Body of pancreas (tissue), 4 donors: ENCODE data around the gene RARB. TPM values are rescaled to one million over a fixed set of nuclear protein-coding genes. Genes with fewer than 3 reads are reported as not detected.

Source experiments
- ATAC-seq: fragments of 150-250 bp; one replicate; pipeline ENCODE4 v1.9.1; 2016
- DNase-seq, 4 donors: peaks; one replicate each; pipeline ENCODE4 v3.0.0-alpha.2; 2019
- H3K27ac ChIP-seq, 4 donors: fragments of 200-600 bp; sonication (generic); 1 replicate in 3 of 4; 2 replicates in 1 of 4; pipeline versions ENCODE4 v1.5.1 to v1.6.1; 2016 to 2019; ENCODE audit warnings: mild to moderate bottlenecking in 1 of 4, mixed read lengths in 1 of 4, moderate library complexity in 1 of 4
- H3K27me3 ChIP-seq, 2 donors: fragments of 200-600 bp; sonication (generic); one replicate each; pipeline ENCODE4 v1.6.0; 2016; ENCODE audit warnings: mild to moderate bottlenecking in 1 of 2
- H3K36me3 ChIP-seq, 2 donors: fragments of 200-600 bp; sonication (generic); replicated peaks in 1 of 2; 2 replicates each; pipeline ENCODE4 v1.5.1; 2016; ENCODE audit warnings: low read depth in 2 of 2; ENCODE audit not compliant: insufficient read depth in 1 of 2
- H3K4me1 ChIP-seq: fragments of 200-600 bp; sonication (generic); one replicate; pipeline ENCODE4 v1.6.0; 2016
- H3K4me3 ChIP-seq, 2 donors: fragments of 200-600 bp; sonication (generic); 1 replicate in 1 of 2; 2 replicates in 1 of 2; pipeline ENCODE4 v1.5.1; 2016 to 2019
- H3K9me3 ChIP-seq, 3 donors: fragments of 200-600 bp; sonication (generic); 1 replicate in 2 of 3; 2 replicates in 1 of 3; pipeline ENCODE4 v1.5.1; 2016
- POLR2A ChIP-seq, 3 donors: fragments of 450-650 bp; IDR thresholded peaks; one replicate each; pipeline ENCODE4 v1.6.1; 2016; ENCODE audit warnings: antibody characterized with exemption in 3 of 3, mild to moderate bottlenecking in 2 of 3
- whole genome bisulfite sequencing, 2 donors: methylation state at CpG; one replicate each; pipeline ENCODE4 v1.1.5; 2017; 5-methylcytosine and 5-hydroxymethylcytosine counted together
- intact Hi-C: fragments of 100-400 bp; cut with DNase I; formaldehyde crosslinking; loops from one replicate; pipeline ENCODE4 v1.15.1; 2023
- total RNA-seq, 2 donors: library from RNA; depleted of rRNA; stranded (reverse); fragments of >200 nt; gene quantifications; one replicate each; pipeline ENCODE4 v1.1.0, GENCODE V29; 2016
- TF ChIP-seq, protein P1 (sequence below), 7 experiments: fragments of 450-650 bp in 4 of 7; fragments of 200-600 bp in 3 of 7; sonication (generic) in 3 of 7; IDR thresholded peaks; one replicate each; pipeline ENCODE4 v1.5.1; 2016 to 2019; ENCODE audit warnings: antibody characterized with exemption in 7 of 7

RARB gene
- total RNA-seq, 2 donors from 2014 or later = 1.8 to 3.0 TPM

DNA sequence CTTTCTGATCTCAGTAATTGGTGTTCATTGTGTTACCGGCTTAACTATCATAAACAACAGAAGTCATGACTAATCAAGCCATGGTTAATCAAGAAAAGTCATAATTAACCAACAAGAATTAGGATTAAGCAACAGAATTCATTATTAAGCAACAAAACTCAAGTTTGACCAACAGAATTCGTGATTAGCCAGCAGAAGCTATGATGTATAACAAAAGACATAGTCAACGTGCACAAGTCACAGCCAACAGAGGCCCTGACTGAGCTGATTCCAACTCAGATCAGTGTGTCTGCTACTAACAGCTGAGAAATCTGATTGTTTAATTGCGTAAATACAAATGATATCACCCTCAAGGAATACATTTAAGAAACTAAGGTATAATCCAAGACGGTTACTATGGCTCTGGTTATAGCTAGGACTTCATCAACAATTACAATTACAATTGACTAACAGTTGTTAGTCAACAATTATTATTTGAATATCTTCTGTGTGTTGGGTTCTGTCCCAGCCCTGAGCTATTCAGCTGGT lies 67.7 kb downstream of the RARB start:
- Histone ChIP-seq H3K27ac (no peak overlapping the region), H3K4me3 (no peak overlapping the region), H3K4me1 (no peaks in the 10 kb centered on the region), H3K27me3 (no peaks in the 10 kb centered on the region), H3K9me3 (peaks cover 0 to 4% (median 0%) of the 10 kb centered on the region in 3 donors), H3K36me3 (no peaks in the 10 kb centered on the region)
- intact Hi-C loops = no loop called here
- ATAC-seq = no peak
- DNase-seq = no peak
- TF ChIP-seq, protein P1, sequence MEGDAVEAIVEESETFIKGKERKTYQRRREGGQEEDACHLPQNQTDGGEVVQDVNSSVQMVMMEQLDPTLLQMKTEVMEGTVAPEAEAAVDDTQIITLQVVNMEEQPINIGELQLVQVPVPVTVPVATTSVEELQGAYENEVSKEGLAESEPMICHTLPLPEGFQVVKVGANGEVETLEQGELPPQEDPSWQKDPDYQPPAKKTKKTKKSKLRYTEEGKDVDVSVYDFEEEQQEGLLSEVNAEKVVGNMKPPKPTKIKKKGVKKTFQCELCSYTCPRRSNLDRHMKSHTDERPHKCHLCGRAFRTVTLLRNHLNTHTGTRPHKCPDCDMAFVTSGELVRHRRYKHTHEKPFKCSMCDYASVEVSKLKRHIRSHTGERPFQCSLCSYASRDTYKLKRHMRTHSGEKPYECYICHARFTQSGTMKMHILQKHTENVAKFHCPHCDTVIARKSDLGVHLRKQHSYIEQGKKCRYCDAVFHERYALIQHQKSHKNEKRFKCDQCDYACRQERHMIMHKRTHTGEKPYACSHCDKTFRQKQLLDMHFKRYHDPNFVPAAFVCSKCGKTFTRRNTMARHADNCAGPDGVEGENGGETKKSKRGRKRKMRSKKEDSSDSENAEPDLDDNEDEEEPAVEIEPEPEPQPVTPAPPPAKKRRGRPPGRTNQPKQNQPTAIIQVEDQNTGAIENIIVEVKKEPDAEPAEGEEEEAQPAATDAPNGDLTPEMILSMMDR (IDR thresholded peaks at IDR 0.05) = no peak
- WGBS, 2 donors = 77 to 79% methylated on average over 5 of the region's 5 CpGs

DNA sequence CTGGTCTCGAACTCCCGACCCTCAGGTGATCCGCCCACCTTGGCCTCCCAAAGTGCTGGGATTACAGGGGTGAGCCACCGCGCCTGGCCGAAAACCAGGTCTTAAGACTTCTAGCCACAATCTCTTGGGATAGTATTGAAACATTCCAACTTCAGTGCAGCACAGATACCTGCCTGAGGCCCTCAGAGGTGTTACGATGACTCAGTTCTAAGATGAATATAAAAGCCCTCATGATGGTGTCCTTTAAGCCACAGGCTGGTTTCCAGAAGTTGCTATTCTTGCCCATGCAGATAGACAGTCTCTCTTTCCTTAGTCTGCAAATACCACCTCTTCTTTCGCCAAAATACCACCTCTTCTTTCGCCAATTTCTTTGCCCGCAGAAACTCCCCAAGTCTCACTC lies 69.0 kb downstream of the RARB start:
- Histone ChIP-seq H3K9me3 (peaks cover 0 to 4% (median 0%) of the 10 kb centered on the region in 3 donors), H3K27ac (no peak overlapping the region), H3K27me3 (no peaks in the 10 kb centered on the region), H3K4me1 (no peaks in the 10 kb centered on the region), H3K36me3 (no peaks in the 10 kb centered on the region), H3K4me3 (no peak overlapping the region)
- intact Hi-C loops = no loop called here
- ATAC-seq = no peak
- no peak for DNase-seq
- WGBS, 2 donors = 83 to 85% methylated on average over 10 of the region's 10 CpGs
- no peak for TF ChIP-seq POLR2A (IDR thresholded peaks at IDR 0.05)

- Histone ChIP-seq H3K4me1 (no peaks in the 10 kb centered on the region), H3K4me3 (no peak overlapping the region), H3K36me3 (no peaks in the 10 kb centered on the region), H3K9me3 (no peaks in the 10 kb centered on the region), H3K27ac (no peak overlapping the region), H3K27me3 (no peaks in the 10 kb centered on the region)
- WGBS, 2 donors = 56 to 59% methylated on average over 5 of the region's 5 CpGs
- intact Hi-C loops = no loop called here
- TF ChIP-seq, protein P1 (IDR thresholded peaks at IDR 0.05) = no peak
- DNase-seq = no peak
- no peak for ATAC-seq
Measured at GRCh38 chr3:25500706-25501210, 72.7 kb downstream of the RARB start.

DNA sequence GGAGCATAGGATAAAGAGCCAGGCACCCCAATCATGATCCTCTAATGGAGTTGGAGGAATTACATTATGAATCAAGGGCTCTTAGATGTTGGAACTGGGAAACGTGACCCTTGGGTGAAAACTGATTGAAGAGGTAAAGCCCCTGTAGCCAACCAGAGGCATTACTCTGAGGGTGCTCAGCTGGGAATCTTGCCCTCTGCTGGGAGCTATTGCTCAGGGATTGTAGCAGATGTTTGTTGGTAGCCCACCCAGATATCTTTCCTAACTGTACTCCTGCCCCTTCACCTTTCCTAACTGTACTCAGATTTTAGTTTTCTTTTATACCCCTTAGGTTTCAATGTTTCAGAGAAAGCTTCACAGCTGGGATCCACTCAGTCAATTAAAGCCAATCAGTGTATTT lies 74.2 kb downstream of the RARB start:
- Histone ChIP-seq H3K4me3 (no peak overlapping the region), H3K4me1 (no peaks in the 10 kb centered on the region), H3K9me3 (no peaks in the 10 kb centered on the region), H3K27me3 (no peaks in the 10 kb centered on the region), H3K36me3 (no peaks in the 10 kb centered on the region), H3K27ac (no peak overlapping the region)
- ATAC-seq = no peak
- DNase-seq = no peak
- whole genome bisulfite sequencing, 2 donors = 46 to 52% methylated on average over 1 of the region's 1 CpG
- intact Hi-C loops = no loop called here
- no peak for TF ChIP-seq POLR2A (IDR thresholded peaks at IDR 0.05)
- TF ChIP-seq, protein P1 (IDR thresholded peaks at IDR 0.05) = no peak

- Histone ChIP-seq H3K9me3 (no peaks in the 10 kb centered on the region), H3K27me3 (no peaks in the 10 kb centered on the region), H3K36me3 (no peaks in the 10 kb centered on the region), H3K4me3 (no peak overlapping the region), H3K4me1 (no peaks in the 10 kb centered on the region), H3K27ac (no peak overlapping the region)
- intact Hi-C loops = no loop called here
- TF ChIP-seq POLR2A (IDR thresholded peaks at IDR 0.05) = no peak
- TF ChIP-seq, protein P1 (IDR thresholded peaks at IDR 0.05) = no peak
- ATAC-seq (no peak), DNase-seq (no peak)
- WGBS, 2 donors = 81 to 83% methylated on average over 4 of the region's 4 CpGs
Measured at GRCh38 chr3:25503898-25504301, 75.8 kb downstream of the RARB start.
